Hematopoietic multipotent progenitor cell treated with erythropoietin and hydrocortisone succinate and interleukin-3 and kit ligand, for 6 days (in vitro differentiated cells): Measurements from ENCODE around the gene APOL1.
"Not testable (repeated sequence)": the region's sequence is repeated elsewhere in the genome, so short reads cannot be mapped to it uniquely, and the experiment has no call there.

Source experiments
- DNase-seq: peaks from one replicate; pipeline ENCODE4 v3.0.0-alpha.2; 2015

The APOL1 gene

DNA sequence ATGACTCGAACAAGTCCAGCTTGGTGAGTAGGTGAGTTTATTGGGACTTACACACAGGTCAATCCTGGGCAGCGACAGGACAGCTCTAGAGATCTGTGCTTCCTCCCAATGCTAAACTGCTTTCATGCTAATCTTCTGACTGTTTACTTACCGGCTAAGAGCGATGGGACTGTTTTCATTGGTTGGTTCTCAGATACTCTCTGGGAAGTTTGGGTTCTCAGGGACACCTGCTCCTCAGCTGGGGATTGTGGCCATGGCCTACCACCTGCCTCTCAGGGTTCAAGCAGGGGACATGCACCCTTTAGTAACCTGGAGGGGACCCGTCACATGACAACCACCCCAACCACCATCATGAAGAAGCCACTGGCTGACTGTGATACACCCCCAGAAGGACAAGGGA is 26.7 kb upstream of the APOL1 start:
- DNase-seq: no peak

DNA sequence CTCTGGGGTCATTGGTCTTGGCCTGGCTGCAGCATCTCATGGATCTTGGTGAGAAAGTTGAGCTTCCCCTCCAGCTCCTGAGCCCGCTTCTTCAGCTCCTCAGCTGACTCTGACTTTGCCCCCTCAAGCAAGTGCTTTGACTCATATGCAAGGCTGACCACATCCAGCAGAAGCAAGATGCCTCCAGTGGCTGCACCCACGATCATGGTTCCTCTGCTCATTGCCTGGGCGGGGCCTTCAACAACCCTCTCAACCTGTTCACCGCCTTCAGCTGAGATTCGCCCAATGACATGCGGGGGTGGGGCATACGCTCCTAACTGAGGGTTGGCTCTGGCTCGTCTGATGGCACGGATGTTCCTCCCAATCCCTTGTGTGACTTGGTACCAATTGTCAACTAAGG is 25.5 kb upstream of the APOL1 start:
- no peak for DNase-seq

DNA sequence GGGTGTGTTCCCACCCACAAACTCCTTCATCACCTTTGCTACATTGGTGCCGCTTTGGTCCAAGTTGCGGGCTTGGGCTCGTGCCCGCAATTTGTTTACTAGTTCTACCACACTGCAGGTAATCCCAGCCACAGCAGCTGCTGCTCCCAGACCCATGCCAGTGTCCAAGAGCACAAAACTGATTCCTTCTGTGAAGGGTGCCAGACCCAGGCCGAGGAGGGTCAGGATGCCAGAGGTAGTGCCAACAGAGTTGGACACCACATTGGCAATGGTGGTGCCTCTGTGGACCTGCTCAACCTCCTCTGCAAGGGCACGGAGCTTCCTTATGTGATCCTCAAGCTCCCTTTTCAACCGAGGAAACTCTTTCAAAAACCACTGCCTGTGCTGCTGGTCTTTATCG is 25.1 kb upstream of the APOL1 start:
- DNase-seq: no peak

DNA sequence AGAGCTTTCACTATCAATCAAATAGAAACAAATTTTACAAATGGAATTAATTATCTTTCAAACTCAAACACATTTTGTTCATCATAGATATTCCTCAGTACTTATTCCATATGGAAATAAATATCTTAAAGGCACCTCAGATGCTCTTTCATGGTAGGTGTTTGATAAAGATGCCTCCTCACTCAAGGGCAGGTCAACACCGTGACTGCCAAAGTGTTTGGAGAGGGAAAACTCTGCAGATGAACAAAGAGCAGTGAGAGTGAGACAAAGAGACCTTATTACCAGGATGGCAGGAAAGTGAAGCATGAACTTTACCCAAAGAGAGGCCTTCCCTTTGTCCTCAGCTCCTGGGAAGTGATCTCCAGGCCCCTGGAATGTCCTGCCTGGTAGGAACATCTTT is 24.6 kb upstream of the APOL1 start:
- not testable (repeated sequence) for DNase-seq

DNA sequence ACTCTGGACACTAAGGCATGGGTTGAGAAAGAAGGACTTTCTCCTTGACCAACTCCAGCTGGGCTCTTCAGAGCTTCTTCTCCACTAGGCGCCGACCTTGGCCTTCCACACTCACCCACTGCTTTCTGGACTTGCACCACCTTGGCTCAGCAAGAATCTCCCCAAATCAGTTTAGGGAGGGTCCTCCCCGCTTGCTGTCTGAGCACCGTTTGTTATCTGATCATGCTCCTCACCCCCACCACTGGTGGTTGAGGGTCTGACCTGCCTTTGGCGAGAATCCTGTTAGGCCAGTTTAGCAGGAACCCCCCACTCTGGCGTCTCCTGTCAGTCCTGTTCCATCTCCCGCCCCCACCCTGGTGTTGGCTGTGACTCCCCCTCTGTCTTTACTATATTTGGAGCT is 24.0 kb upstream of the APOL1 start:
- DNase-seq: no peak

DNA sequence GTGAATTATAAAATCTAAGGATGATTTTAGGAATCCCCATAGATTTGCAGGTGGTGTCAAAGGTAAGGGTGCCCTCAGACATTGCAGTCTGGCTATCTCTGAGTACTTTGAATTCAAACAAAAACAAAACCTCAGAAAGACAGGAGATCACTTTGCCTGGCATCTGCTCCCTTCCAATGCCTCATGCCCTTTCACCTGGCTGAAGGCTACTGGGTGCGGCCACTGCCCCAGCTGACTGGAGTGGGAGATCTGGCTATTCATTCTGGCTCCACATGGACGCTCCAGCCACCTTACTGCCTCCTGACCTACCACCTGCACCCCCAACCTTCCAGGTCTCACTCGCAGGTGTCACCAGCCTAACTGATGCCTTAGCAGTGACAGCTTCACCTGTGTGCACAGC is 23.3 kb upstream of the APOL1 start:
- not testable (repeated sequence) for DNase-seq

DNA sequence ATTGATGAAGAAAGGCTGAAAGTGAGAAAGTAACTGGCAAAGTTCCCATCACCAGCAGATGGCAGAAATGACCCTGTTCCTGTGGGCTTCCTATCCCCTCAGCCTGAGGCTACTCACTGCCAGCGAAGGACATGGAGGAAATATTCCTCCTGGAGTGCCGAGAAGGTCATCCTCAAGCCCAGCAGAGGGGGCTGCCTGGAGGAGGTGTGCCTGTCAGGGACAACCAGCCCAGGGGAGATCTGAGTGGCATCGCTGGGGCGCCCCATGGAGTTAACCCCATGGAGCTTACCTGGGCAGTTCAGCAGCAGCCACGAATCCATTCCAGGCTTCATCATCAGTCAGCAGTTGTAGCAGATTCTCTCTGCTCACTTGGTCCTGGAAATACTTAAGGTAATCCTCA is 21.9 kb upstream of the APOL1 start:
- not testable (repeated sequence) for DNase-seq

DNA sequence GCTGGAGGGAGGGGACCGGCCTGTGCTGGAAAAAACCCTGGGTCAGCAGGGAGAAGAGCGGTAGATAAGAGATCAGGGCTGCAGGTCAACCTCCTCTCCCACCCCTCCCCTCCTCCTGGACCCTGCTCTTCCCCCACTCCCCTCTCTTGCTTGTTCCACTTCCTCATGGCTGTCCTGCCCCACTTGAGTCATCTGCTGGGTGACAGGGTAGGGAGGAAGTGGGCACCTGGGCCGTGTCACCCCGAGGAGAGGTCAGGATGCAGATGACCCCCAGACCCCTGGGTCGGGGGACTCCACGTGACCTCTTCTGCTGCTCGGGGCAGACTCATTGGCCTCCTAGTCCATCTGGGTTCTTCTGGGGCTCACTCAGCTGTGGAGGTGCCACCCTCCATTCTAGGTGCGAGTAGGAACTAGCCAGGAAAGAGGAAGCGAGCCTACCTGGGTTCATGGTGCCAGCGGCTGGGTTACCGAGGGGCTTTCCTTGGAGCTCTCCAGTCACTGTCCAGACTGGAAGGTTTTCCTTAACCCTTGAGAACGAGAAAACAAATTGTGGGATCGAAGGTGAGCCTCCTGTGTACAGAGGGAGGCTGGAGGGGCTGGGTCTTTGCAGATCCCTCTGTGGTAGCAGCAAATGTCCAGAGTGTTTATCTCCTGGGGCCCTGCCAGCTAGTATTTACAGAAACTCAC is 20.1 kb upstream of the APOL1 start:
- no peak for DNase-seq

DNA sequence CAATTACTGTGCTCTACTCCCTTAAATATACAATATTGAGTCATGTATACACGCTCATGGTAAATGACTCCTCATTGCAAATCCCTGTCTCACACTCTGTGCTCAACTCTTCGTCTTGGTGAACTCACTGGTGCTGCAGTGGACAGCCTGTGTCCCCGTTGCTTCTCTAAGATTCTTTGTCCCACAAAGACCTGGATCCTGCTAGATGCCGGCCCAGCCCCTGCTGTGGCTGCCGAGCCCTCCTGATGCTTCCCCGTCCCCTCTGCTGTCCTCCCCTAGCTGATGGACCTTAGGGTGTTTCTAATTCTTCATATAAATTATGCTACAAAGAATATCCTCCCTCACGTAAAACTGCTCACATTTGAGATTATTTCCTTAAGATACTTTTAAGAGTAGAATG is 19.1 kb upstream of the APOL1 start:
- no peak for DNase-seq

DNA sequence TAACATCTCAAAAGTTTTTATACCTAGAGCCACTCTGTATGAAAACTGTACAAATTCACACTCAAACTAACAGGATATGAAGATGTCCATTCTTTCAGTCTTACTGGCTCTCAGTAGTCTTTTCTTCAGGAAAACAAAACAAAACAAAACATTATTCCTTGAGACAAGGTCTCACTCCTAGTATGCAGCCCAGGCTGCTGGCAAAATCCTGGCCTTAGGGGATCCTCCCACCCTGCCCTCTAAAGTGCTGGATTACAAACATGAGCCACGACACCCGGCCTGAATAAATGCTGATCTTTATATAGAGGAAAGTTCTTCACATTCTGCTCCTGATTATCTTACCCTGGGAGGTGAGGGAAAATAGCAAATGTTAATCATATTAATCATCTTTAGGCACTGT is 18.7 kb upstream of the APOL1 start:
- DNase-seq: no peak

DNA sequence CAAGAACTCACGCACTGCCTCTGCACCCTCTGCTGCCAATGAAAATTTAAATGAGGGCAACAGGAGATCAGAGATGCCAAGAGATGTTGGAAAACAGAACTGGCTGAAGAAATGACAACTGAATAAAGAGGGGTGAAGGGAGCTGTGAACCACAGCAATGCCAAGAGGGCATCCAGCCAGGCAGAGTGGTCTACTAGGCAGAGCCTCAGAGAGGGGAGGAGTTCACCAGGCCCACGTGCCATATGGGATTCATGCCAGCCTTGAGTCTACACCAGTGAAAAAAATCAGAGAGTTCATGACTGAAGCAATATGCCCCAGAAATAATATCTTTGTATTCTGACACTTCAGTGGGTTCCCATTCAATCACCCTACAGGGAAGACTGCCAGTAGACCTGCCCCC is 18.0 kb upstream of the APOL1 start:
- DNase-seq: peak; percentile 17

DNA sequence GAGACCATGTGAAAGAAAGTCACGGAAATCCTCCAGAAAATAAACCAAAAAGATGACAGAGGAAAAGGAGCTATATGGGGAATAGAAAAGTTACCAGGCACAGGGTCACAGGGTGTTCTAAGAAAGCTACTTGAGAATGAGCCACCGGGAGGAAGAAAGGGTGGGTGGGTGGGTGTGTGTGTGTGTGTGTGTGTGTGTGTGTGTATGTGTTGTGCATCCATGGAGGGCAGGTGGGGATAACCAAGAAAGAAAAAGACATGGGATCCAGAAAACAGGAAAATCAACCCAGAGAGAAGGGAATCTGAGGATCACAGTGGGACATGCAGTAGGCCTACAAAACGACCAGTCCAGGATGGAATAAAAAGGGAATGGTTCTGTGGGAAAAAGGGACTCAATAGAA is 17.3 kb upstream of the APOL1 start:
- no peak for DNase-seq

DNA sequence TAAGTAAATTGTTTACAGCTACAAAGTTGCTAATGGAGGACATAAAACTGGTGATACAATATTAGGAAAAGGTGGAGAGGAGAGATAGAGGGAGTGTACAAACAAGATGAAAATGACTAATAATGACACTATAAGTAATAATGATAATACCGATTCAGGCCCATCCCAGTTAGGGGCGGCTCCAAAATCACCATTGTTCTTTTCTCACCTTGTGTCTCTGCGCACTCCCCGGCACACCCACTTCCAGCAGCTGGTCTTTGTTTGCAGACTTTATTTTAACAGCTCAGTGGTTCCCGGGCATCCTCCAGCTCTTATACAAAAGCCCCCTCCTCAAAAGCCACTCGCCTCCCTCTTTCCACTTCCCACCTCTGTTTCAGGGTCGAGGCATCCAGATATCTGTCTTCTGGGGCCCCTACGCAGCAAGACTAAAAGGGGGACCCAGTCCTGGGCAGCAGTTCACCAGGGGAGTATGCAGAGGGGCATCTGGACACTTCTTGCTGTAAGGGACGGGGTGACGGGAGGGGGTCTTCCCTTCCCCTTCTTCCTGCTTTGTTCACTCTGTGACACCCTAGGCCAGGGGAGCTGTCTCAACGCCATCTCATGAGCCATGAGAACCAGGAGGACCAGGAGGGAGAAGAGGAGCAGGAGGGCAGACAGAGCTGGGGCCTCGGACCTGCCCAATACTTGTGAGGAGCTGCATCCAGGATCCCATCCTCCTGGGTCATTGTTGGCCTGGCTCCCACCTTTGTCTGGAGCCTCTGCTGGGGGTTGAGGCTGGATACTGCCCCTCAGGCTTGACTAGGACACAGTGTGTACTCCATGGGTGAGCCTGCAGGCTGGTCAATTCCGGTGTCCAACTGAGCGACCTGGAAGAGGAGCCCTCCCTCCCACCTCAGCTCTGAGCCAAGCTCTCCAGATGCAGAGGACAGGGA is 16.3 kb upstream of the APOL1 start:
- DNase-seq: no peak

DNA sequence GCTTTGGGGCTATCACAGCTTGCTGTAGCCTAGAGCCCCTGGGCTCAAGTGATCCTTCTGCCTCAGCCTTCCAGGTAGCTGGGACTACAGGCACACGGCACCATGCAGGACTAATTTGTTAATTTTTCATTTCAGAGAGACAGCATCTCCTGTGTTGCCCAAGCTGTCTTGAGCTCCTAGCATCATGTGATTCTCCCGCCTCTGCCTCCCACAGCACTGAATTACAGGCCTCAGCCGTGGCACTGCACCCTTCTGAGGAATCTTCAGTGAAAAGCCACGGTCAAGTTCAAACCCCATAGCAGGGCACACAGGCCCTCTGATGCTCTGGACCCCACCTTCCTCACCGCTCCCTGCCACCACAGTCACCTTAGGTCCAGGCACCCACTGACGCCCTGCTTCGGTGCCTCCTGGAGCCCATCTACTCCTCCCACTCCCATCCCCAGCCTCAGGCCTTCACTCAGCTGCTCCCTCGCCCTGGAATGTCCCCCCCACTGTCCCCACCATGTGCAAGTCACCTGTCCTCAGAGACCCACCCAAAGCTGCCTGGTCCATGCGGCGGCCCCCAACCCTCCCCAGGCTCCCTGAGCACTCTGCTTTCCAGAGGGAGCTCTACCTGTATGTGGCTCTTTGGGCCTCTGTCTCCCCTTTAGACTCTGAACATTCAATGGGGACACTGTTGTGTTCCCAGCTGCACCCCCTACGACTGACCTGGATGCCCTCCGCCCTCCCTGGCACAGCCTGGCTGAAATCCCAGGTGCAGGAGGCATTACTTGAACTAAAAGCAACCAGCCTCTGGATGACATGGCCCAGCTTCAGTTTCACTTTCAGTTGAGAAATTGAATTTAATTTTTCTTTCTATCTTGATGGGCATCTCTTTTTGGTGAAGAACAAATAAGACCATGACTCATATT is 15.2 kb upstream of the APOL1 start:
- peak; percentile 42 for DNase-seq

DNA sequence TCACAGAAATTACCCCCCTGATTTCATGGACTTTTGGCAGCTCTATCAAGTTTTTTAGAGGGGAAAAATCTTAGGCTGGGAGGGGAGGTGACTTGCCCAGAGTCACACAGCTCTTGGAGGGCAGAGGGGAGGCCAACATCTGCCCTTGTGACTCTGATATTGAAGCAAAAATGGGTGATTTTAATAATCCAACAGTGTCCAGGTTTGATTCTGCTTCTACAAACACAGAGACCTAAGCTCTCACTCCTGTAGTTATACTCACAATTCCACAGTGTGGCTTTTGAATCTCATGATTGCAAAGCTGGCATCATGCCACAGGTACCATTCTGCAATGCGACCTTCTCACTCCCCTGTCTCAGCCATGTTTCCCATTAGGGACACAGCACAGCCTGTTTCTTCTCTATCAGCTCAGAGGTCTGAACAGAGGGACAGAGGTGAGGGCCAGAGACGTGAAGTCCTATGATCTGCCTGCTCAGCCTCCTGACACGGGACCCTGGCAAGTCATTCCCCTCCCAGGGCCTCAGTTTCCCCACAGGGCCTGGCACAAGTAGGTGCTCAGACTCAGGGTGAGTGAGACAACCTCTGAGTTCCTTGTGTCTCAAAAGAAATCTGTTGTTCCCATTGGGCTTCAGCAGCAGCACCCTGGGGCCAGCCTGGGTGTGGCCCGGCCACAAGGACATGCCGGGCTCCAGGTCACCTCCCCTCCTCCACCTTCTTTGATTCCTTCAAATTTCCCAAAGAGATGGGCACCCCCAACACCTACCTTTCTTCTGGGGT is 14.4 kb upstream of the APOL1 start:
- peak; percentile 65 for DNase-seq

DNA sequence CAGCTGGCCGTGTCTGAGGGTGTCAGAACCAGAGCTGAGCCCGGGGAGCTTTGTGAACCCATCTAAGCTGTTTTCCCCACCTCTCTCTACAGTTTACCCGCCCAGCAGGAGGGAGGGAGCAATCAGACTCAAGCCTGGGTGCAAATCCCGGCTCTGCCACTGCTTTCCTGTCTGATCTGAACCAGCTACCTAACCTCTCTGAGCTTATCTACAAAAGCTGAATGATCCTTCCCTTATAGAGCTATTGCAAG is 13.9 kb upstream of the APOL1 start:
- DNase-seq: peak; percentile 33

DNA sequence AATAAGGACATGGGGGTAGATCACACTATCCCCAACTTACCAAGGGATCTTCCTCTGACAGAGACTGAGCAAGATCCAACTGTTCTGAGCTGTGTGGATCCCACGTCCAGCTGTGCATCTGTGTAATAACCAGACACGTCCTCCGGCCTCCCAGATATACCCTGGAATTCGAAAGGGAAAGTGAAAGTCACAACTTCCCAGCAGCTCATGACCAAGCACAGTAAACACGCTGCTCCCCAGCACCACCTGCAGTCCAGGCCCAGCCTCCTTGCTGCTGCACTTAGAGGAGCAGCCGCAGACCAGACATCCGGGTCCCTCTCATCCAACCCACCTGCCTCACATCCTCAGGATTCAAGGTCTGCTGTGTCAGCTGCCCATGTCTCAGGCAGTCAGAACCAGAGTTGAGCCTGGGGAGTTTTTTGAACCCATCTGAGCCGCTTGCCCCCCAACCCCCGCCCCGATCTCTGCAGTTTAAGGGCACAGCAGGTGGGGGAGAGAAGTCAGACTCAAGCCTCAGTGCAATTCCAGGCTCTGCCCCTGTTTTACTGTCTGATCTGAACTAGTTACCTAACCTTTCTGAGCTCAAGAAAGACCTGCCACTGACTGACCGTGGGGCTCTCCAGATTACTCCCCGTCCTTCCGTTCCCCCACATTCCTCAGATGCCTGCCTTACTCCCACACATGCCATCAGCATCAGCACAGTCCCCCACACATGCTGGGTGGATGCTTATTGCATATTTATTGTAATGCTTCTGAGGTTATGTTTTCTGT is 13.3 kb upstream of the APOL1 start, which contains the start of gene APOL2:
TSS of gene APOL2 (minus strand) at position 127 of the 771 bp plus-strand sequence. CDS start 6,365 bp downstream, outside the sequence.
- DNase-seq: peak; percentile 93

DNA sequence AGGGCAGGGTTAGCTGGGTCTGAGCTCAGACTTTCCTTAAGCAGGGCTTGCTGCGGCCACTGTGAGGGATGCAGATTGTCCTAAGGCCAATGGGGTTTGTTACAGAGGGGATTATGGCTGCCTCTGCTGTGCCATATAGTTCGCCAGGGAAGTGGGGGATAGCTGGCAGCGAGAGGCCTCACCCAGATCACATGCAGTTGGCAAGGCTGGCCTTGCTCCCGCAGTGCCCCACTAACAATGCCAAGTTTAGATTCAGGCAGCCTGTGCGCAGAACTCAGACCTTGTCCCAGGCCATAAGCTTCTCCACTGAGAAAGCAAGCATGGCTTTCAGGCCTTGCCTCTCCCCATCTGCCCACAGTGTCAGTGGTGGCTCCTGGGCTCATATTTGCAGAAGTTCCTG is 8.9 kb upstream of the APOL1 start:
- DNase-seq: no peak

DNA sequence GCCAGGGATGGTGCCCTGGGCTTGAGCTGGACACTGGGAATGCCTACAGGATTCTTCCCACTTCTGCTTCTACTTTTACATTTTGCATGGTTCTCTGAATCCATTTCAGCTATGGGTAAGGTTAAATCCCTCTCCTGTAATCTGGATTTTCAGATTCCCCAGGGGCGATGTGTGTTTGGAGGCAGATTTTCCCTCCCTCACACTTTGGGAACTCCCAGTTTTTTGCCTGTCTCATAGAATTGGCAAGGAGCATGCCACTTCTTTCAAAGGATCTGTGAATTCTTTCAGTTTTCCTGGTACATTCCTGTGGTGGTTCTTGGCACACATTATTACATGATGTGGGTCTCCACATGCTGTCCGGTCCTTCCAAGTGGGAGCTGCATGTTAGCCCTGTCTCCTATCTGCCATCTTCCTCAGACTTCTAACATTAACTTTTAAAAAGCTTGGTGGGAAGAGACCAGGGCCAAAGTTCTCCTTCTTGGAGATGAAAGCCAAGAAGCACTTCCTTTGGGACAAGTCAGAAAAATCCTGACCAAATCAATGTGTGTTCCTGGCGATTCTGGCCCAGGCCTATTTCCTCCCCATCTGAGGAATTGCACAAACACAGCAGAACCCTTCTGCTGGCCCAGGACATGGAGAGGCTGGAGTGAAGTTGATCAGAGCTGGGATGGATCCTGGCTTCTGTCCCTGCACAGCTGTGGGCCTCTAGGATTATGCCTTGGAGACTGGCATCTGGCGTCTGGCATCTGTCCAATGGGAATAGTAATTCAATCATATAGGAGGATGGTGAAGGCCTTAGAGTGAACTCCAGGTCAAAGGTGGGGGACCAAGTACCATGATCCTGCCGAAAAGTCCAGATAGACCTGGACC is 8.2 kb upstream of the APOL1 start:
- no peak for DNase-seq

DNA sequence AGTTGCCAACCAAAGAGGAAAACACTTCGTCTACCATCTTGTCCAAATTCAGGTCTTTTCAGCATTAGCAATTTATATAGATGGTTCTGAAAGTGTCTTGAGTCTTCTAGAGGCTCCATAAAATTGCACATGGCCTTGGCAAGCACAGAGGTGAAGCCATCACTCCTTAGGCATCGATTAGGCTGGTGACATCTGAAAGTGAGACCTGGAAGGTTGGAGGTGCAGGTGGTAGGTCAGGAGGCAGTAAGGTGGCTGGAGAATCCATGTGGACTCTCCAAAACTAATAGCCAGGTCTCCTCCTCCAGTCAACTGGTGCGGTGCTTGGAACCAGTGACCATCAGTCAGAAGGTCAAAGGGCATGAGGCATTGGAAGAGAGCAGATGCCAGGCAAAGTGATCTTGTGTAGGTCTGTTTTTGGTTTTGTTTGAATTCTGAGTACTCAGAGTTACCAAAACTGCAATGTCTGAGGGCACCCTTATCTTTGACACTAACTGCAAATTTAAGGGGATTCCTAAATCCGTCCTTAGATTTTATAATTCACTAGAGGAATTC is 7.1 kb upstream of the APOL1 start:
- DNase-seq: no peak

DNA sequence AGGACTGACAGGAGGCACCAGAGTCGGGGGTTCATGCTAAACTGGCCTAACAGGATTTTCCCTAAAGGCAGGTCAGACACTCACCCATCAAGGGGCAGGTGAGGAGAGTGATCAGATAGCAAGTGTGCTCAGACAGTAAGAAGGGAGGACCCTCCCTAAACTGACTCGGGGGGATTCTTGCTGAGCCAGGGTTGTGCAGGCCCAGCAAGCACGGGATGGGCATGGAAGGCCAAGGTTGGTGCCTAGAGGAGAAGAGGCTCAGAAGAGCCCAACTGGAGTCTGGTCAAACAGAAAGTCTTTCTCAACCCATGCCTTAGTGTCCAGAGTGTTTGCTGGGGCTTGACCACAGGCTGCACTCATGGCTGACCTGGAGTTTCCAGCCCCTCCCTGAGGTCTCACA is 6.2 kb upstream of the APOL1 start:
- no peak for DNase-seq
